Osteoblast (primary cell): Measurements from ENCODE around the gene NRAS. TPM values are rescaled to one million over a fixed set of nuclear protein-coding genes. Genes with fewer than 3 reads are reported as not detected.

Source experiments
- DNase-seq: peaks from one replicate; pipeline ENCODE4 v3.0.0; 2011; ENCODE audit warnings: low spot score, mixed read lengths; ENCODE audit not compliant: insufficient read length; ENCODE audit errors: missing footprints
- H2AFZ ChIP-seq: 2 replicates; pipeline ENCODE4 v1.6.0; 2011; ENCODE audit warnings: mild to moderate bottlenecking, low read length
- H3K27ac ChIP-seq: 2 replicates; pipeline ENCODE4 v1.5.1; 2011; ENCODE audit warnings: mild to moderate bottlenecking, low read depth, low read length, moderate library complexity
- H3K27me3 ChIP-seq: 2 replicates; pipeline ENCODE4 v1.6.0; 2012; ENCODE audit warnings: mild to moderate bottlenecking, control low read depth, inconsistent platforms, low read length, moderate library complexity; ENCODE audit not compliant: insufficient read depth
- H3K36me3 ChIP-seq: 2 replicates; pipeline ENCODE4 v1.5.1; 2011; ENCODE audit warnings: mild to moderate bottlenecking, low read length, control low read depth, moderate library complexity; ENCODE audit not compliant: insufficient read depth
- H3K4me1 ChIP-seq: 2 replicates; pipeline ENCODE4 v1.5.1; 2011; ENCODE audit warnings: mild to moderate bottlenecking, low read length, control low read depth, moderate library complexity; ENCODE audit not compliant: insufficient read depth
- H3K4me2 ChIP-seq: 2 replicates; pipeline ENCODE4 v1.6.0; 2011; ENCODE audit warnings: mild to moderate bottlenecking, low read length; ENCODE audit not compliant: insufficient read depth
- H3K4me3 ChIP-seq: fragments of 200-600 bp; sonication (generic); 3 replicates; pipeline ENCODE4 v1.5.1; 2012; ENCODE audit warnings: mild to moderate bottlenecking, low read length, inconsistent platforms; ENCODE audit not compliant: insufficient read depth
- H3K79me2 ChIP-seq: 2 replicates; pipeline ENCODE4 v1.6.0; 2012; ENCODE audit warnings: mild to moderate bottlenecking, low read length, control low read depth, inconsistent platforms; ENCODE audit not compliant: insufficient read depth
- H3K9me3 ChIP-seq: 2 replicates; pipeline ENCODE4 v1.5.1; 2011; ENCODE audit warnings: low read depth, low read length, control low read depth
- H4K20me1 ChIP-seq: 2 replicates; pipeline ENCODE4 v1.6.0; 2012; ENCODE audit warnings: mild to moderate bottlenecking, low read length, control low read depth; ENCODE audit not compliant: insufficient read depth
- total RNA-seq: library from RNA; depleted of rRNA; stranded (reverse); fragments of >200 nt; gene quantifications from 2 replicates; pipeline ENCODE4 v1.2.3, GENCODE V29; 2012
- TF ChIP-seq, protein P1 (sequence below): IDR thresholded peaks from 2 replicates; pipeline ENCODE4 v1.5.1; 2011; ENCODE audit warnings: mild to moderate bottlenecking, low read depth, low read length, moderate library complexity; ENCODE audit errors: extremely low read depth

Gene NRAS
- total RNA-seq, 1 donor, result 67.0 TPM

DNA sequence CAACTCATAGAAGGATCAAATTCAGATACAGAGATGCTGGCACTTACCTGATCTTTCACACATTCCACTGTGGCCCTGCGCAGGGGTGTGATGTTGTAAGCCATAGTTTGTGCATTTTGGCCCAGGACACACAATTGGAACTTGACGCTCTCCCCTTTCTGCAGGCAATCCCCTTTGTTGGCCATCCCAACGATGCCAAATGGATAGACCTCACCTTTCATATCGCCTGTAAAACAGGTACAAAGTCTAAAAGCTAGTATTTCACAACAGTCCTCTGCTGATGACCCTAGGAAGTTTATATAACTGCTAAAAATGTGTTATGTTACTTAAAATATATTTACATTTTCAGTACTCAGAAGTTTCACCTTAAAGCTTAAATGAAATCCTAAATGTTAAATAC lies 3.9 kb upstream of the NRAS start:
- H2AFZ ChIP-seq, result no peak overlapping the region
- peaks cover 28% of the 10 kb centered on the region for H3K4me1 ChIP-seq
- H3K4me2 ChIP-seq, result no peak overlapping the region
- DNase-seq, result no peak
- peaks cover 4% of the 10 kb centered on the region for H4K20me1 ChIP-seq
- no peak overlapping the region for H3K4me3 ChIP-seq
- H3K27ac ChIP-seq, result peak overlapping the region; percentile 91
- H3K36me3 ChIP-seq, result peaks cover 81% of the 10 kb centered on the region
- no peaks in the 10 kb centered on the region for H3K27me3 ChIP-seq
- TF ChIP-seq, protein P1, sequence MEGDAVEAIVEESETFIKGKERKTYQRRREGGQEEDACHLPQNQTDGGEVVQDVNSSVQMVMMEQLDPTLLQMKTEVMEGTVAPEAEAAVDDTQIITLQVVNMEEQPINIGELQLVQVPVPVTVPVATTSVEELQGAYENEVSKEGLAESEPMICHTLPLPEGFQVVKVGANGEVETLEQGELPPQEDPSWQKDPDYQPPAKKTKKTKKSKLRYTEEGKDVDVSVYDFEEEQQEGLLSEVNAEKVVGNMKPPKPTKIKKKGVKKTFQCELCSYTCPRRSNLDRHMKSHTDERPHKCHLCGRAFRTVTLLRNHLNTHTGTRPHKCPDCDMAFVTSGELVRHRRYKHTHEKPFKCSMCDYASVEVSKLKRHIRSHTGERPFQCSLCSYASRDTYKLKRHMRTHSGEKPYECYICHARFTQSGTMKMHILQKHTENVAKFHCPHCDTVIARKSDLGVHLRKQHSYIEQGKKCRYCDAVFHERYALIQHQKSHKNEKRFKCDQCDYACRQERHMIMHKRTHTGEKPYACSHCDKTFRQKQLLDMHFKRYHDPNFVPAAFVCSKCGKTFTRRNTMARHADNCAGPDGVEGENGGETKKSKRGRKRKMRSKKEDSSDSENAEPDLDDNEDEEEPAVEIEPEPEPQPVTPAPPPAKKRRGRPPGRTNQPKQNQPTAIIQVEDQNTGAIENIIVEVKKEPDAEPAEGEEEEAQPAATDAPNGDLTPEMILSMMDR, result no peak
- H3K79me2 ChIP-seq, result peaks cover 16% of the 10 kb centered on the region
- H3K9me3 ChIP-seq, result no peaks in the 10 kb centered on the region

DNA sequence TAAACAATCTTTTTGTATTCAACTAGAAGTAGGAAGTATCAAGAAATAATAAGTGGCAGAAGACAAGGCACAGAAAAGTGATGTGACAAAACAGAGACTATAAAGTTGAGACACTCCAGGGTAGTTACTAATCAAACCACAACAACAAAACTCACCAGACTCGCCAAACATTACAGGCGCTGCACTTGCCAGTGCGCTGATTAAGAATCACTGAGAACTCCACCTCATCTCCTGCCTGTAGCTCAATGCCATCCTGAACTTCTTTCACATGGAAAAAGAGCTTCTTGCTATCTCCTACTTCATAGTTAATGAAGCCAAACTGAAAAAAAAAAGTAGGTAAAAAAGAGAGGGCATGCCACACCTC lies 2.8 kb upstream of the NRAS start:
- TF ChIP-seq, protein P1, result no peak
- H3K36me3 ChIP-seq, result peaks cover 76% of the 10 kb centered on the region
- H3K4me3 ChIP-seq, result no peak overlapping the region
- H3K27ac ChIP-seq, result peak overlapping the region; percentile 91
- peak overlapping the region; percentile 7 for H3K4me2 ChIP-seq
- H3K27me3 ChIP-seq, result no peaks in the 10 kb centered on the region
- peaks cover 32% of the 10 kb centered on the region for H3K4me1 ChIP-seq
- peak; percentile 46 for DNase-seq
- H4K20me1 ChIP-seq, result peaks cover 4% of the 10 kb centered on the region
- no peaks in the 10 kb centered on the region for H3K9me3 ChIP-seq
- H2AFZ ChIP-seq, result no peak overlapping the region
- H3K79me2 ChIP-seq, result peaks cover 24% of the 10 kb centered on the region

DNA sequence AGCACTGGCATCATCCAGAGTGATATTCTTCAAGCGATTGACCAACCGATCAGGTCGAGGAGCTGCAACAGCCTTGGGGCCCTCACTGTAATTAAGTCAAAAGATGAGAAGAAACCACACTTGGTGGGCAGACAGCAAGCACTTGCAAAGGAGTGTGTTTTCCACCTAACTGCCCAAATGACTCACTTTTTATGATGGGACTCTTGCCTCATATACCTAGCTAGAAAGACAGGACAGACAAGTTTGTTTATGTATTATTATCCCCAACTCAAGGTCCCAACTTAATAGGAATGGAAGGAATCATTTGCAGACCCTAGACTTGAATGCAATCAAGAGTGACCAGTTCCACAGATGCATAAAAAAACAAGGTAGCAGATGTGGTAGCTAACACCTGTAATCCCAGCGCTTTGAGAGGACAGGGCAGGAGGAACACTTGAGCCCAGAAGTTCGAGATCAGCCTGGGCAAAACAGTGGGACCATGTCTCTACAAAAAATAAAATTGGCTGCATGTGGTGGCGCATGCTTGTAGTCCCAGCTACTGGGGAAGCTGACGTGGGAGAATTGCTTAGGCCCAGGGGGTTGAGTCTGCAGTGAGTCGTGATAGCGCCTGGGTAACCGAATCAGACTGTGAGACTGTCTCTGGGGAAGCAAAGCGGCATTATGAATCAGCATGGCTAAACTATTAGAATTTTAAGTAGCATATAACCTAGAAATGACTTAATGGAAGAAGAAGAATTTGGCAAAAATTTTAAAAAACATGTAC lies 2.3 kb upstream of the NRAS start:
- H3K27me3 ChIP-seq, result no peaks in the 10 kb centered on the region
- H3K4me1 ChIP-seq, result peaks cover 32% of the 10 kb centered on the region
- no peaks in the 10 kb centered on the region for H3K9me3 ChIP-seq
- no peak overlapping the region for H3K4me3 ChIP-seq
- peak overlapping the region; percentile 7 for H3K4me2 ChIP-seq
- H3K79me2 ChIP-seq, result peaks cover 29% of the 10 kb centered on the region
- peaks cover 4% of the 10 kb centered on the region for H4K20me1 ChIP-seq
- DNase-seq, result peak; percentile 62
- H3K36me3 ChIP-seq, result peaks cover 75% of the 10 kb centered on the region
- H3K27ac ChIP-seq, result peak overlapping the region; percentile 91
- TF ChIP-seq, protein P1, result no peak
- no peak overlapping the region for H2AFZ ChIP-seq

GRCh38 chr1:114715952-114716303 lies 643 bp downstream of the NRAS start:
- H3K4me3 ChIP-seq, result peak overlapping the region; percentile 91
- H3K36me3 ChIP-seq, result peaks cover 72% of the 10 kb centered on the region
- no peaks in the 10 kb centered on the region for H3K9me3 ChIP-seq
- peak overlapping the region; percentile 98 for H3K4me2 ChIP-seq
- peaks cover 50% of the 10 kb centered on the region for H3K79me2 ChIP-seq
- H3K27ac ChIP-seq, result peak overlapping the region; percentile 98
- H4K20me1 ChIP-seq, result peaks cover 4% of the 10 kb centered on the region
- H3K27me3 ChIP-seq, result no peaks in the 10 kb centered on the region
- TF ChIP-seq, protein P1, result no peak
- DNase-seq, result no peak
- H2AFZ ChIP-seq, result peak overlapping the region; percentile 69
- peaks cover 32% of the 10 kb centered on the region for H3K4me1 ChIP-seq
